ENCODE results near the gene RFX6. TPM values are rescaled to one million over a fixed set of nuclear protein-coding genes. Genes with fewer than 3 reads are reported as not detected.

RFX6 gene
- total RNA-seq, 1 experiment from 2014 or later, result not detected

DNA sequence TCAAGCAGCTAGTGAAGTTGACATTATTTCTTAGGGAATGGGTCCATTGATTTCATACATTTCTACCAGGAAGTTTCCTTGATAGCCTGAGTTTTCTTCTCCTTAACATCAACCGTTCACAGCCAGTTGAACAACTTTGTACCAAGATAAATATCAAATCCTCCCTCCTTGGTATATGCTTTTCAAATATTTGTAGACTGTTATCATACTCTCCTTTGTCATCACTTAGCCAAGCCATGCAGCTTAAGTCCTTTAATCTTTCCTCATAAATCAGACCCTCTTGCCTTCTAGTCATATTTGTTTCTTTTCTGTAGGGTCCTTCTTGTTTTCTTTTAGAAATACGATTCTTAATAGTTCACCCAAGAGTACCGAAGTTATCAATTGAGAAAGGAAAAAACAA lies 25.6 kb downstream of the RFX6 start:
- Histone ChIP-seq H3T11ph (ENCODE audit: low read length) (no peak overlapping the region), H3K56ac (ENCODE audit: insufficient read length, low read depth, low read length) (no peak overlapping the region), H2BK15ac (ENCODE audit: low read depth, low read length) (no peak overlapping the region), H3K27me3 (ENCODE audit: insufficient read depth, low read length) (no peaks in the 10 kb centered on the region), H2BK12ac (ENCODE audit: insufficient read length, low read depth, low read length) (no peak overlapping the region), H3K4me1 (ENCODE audit: insufficient read depth, low read length) (no peaks in the 10 kb centered on the region), H3K79me1 (ENCODE audit: insufficient read depth, low read depth, low read length, poor library complexity, severe bottlenecking) (no peaks in the 10 kb centered on the region), H2BK20ac (ENCODE audit: low read depth, low read length, poor library complexity, severe bottlenecking) (no peak overlapping the region), H4K5ac (ENCODE audit: insufficient read length, low read depth, low read length) (no peak overlapping the region), H3K27ac (ENCODE audit: insufficient read length, low read depth, low read length) (no peak overlapping the region), H2AK5ac (ENCODE audit: insufficient read length, low read length) (no peak overlapping the region), H3K4me2 (ENCODE audit: insufficient read depth, insufficient read length, low read length) (no peak overlapping the region), H4K91ac (ENCODE audit: insufficient read length, low read depth, low read length) (no peak overlapping the region), H3K18ac (ENCODE audit: insufficient read length, low read depth, low read length) (no peak overlapping the region), H3K23ac (ENCODE audit: insufficient read length, low read depth, low read length) (no peak overlapping the region), H2AFZ (ENCODE audit: low read length) (no peak overlapping the region), H4K20me1 (ENCODE audit: control insufficient read depth, insufficient read depth, insufficient read length) (no peaks in the 10 kb centered on the region), H3K9me3 (ENCODE audit: control insufficient read depth, low read depth, low read length) (no peaks in the 10 kb centered on the region), H2BK120ac (ENCODE audit: low read depth, low read length, poor library complexity, severe bottlenecking) (no peak overlapping the region), H3K79me2 (ENCODE audit: insufficient read depth, low read length) (0 out of 2 replicates have a peak, but pooled peaks cover 2% of the 10 kb centered on the region), H3K23me2 (ENCODE audit: insufficient read length, low read depth, low read length, poor library complexity, severe bottlenecking) (no peaks in the 10 kb centered on the region), H3K14ac (ENCODE audit: insufficient read depth, low read length) (no peak overlapping the region), H3K4ac (ENCODE audit: low read depth, low read length) (no peak overlapping the region), H4K8ac (replicated peaks; ENCODE audit: insufficient read length, low read depth, low read length) (no peak overlapping the region), H3K9ac (ENCODE audit: extremely low read depth, insufficient read length, low read length) (no peak overlapping the region), H2BK5ac (ENCODE audit: insufficient read length, low read length) (no peak overlapping the region)
- H3K9me3 Mint-ChIP-seq, result peaks cover 4% of the 10 kb centered on the region in 2 experiments; a peak in 2 of 5 replicates
- H3K4me1 Mint-ChIP-seq, result no peaks in the 10 kb centered on the region
- TF ChIP-seq, protein P1, sequence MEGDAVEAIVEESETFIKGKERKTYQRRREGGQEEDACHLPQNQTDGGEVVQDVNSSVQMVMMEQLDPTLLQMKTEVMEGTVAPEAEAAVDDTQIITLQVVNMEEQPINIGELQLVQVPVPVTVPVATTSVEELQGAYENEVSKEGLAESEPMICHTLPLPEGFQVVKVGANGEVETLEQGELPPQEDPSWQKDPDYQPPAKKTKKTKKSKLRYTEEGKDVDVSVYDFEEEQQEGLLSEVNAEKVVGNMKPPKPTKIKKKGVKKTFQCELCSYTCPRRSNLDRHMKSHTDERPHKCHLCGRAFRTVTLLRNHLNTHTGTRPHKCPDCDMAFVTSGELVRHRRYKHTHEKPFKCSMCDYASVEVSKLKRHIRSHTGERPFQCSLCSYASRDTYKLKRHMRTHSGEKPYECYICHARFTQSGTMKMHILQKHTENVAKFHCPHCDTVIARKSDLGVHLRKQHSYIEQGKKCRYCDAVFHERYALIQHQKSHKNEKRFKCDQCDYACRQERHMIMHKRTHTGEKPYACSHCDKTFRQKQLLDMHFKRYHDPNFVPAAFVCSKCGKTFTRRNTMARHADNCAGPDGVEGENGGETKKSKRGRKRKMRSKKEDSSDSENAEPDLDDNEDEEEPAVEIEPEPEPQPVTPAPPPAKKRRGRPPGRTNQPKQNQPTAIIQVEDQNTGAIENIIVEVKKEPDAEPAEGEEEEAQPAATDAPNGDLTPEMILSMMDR (conservative IDR thresholded peaks at IDR 0.05), result no peak
- DNase-seq, result no peak
- H3K4me3 Mint-ChIP-seq, result no peak overlapping the region
- H3K36me3 Mint-ChIP-seq (ENCODE audit: insufficient read depth in 1 of 3, low read depth in 3 of 3), result no peaks in the 10 kb centered on the region
- H3K27me3 Mint-ChIP-seq (ENCODE audit: low read depth), result peaks cover 1% of the 10 kb centered on the region; the same call in 1 of the 2 replicates
- H3K27ac Mint-ChIP-seq, result no peak overlapping the region
- WGBS (ENCODE audit: extremely low coverage, insufficient read length, low lambda C conversion rate), result no CpG with 5 or more reads among the region's 3 CpGs

All from H9 (cell line).